SK-N-SH treated with all-trans-retinoic acid at 6 μM for 48 hours (cell line): ENCODE data around the gene CCDC78.

Experiments used
- BACH2 ChIP-seq: fragments of 250-450 bp; sonication (Bioruptor Pico); IDR thresholded peaks from 2 replicates; pipeline ENCODE4 v1.9.0; 2021; ENCODE audit warnings: mild to moderate bottlenecking, borderline replicate concordance
- ESRRG ChIP-seq: fragments of 250-450 bp; sonication (Bioruptor Pico); IDR thresholded peaks from 2 replicates; pipeline ENCODE4 v1.6.1; 2021; ENCODE audit warnings: mild to moderate bottlenecking
- GLIS3 ChIP-seq: fragments of 250-450 bp; sonication (Bioruptor Pico); IDR thresholded peaks from 2 replicates; pipeline ENCODE4 v1.5.0; 2020; ENCODE audit warnings: mild to moderate bottlenecking, moderate library complexity
- ISL1 ChIP-seq: fragments of 250-450 bp; sonication (Bioruptor Pico); IDR thresholded peaks from 2 replicates; pipeline ENCODE4 v2.1.2; 2022; ENCODE audit warnings: mild to moderate bottlenecking, moderate library complexity
- OSR1 ChIP-seq: fragments of 250-450 bp; sonication (Bioruptor Pico); IDR thresholded peaks from 2 replicates; pipeline ENCODE4 v1.8.0; 2022; ENCODE audit warnings: moderate library complexity, mild to moderate bottlenecking, inconsistent platforms
- POU6F1 ChIP-seq: fragments of 250-450 bp; sonication (Bioruptor Pico); IDR thresholded peaks from 2 replicates; pipeline ENCODE4 v1.8.0; 2021; ENCODE audit warnings: low read depth, mild to moderate bottlenecking, moderate library complexity, borderline replicate concordance
- RARB ChIP-seq: fragments of 250-450 bp; sonication (Bioruptor Pico); IDR thresholded peaks from 2 replicates; pipeline ENCODE4 v1.8.0; 2021; ENCODE audit warnings: mild to moderate bottlenecking, moderate library complexity
- TCF4 ChIP-seq: fragments of 250-450 bp; sonication (Bioruptor Pico); IDR thresholded peaks from 2 replicates; pipeline ENCODE4 v1.8.0; 2021; ENCODE audit warnings: mild to moderate bottlenecking, moderate library complexity, borderline replicate concordance
- ZFP3 ChIP-seq: fragments of 250-450 bp; sonication (Bioruptor Pico); IDR thresholded peaks from 2 replicates; pipeline ENCODE4 v1.5.0; 2020; ENCODE audit warnings: mild to moderate bottlenecking, moderate library complexity
- TF ChIP-seq, protein P1 (sequence below): fragments of 250-450 bp; sonication (Bioruptor Pico); IDR thresholded peaks from 2 replicates; pipeline ENCODE4 v1.5.1; 2020; ENCODE audit warnings: low read depth, mild to moderate bottlenecking, moderate library complexity
- TF ChIP-seq, protein P2 (sequence below): fragments of 250-450 bp; sonication (Bioruptor Pico); IDR thresholded peaks from 2 replicates; pipeline ENCODE4 v1.8.0; 2020; ENCODE audit warnings: mild to moderate bottlenecking, moderate library complexity, borderline replicate concordance
- TF ChIP-seq, protein P3 (sequence below): fragments of 250-450 bp; sonication (Bioruptor Pico); IDR thresholded peaks from 2 replicates; pipeline ENCODE4 v1.5.0; 2020; ENCODE audit warnings: mild to moderate bottlenecking, moderate library complexity

- no peak for TF ChIP-seq RARB (CRISPR knock-in tag)
- TF ChIP-seq, protein P1, sequence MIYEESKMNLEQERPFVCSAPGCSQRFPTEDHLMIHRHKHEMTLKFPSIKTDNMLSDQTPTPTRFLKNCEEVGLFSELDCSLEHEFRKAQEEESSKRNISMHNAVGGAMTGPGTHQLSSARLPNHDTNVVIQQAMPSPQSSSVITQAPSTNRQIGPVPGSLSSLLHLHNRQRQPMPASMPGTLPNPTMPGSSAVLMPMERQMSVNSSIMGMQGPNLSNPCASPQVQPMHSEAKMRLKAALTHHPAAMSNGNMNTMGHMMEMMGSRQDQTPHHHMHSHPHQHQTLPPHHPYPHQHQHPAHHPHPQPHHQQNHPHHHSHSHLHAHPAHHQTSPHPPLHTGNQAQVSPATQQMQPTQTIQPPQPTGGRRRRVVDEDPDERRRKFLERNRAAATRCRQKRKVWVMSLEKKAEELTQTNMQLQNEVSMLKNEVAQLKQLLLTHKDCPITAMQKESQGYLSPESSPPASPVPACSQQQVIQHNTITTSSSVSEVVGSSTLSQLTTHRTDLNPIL (CRISPR knock-in tag), result no peak
- TF ChIP-seq POU6F1 (CRISPR knock-in tag), result no peak
- TF ChIP-seq OSR1 (CRISPR knock-in tag), result no peak
- no peak for TF ChIP-seq TCF4 (CRISPR knock-in tag)
- no peak for TF ChIP-seq BACH2 (CRISPR knock-in tag)
- TF ChIP-seq, protein P2, sequence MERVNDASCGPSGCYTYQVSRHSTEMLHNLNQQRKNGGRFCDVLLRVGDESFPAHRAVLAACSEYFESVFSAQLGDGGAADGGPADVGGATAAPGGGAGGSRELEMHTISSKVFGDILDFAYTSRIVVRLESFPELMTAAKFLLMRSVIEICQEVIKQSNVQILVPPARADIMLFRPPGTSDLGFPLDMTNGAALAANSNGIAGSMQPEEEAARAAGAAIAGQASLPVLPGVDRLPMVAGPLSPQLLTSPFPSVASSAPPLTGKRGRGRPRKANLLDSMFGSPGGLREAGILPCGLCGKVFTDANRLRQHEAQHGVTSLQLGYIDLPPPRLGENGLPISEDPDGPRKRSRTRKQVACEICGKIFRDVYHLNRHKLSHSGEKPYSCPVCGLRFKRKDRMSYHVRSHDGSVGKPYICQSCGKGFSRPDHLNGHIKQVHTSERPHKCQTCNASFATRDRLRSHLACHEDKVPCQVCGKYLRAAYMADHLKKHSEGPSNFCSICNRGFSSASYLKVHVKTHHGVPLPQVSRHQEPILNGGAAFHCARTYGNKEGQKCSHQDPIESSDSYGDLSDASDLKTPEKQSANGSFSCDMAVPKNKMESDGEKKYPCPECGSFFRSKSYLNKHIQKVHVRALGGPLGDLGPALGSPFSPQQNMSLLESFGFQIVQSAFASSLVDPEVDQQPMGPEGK (CRISPR knock-in tag), result no peak
- TF ChIP-seq ZFP3 (CRISPR knock-in tag), result no peak
- no peak for TF ChIP-seq ESRRG
- no peak for TF ChIP-seq ISL1 (CRISPR knock-in tag)
- TF ChIP-seq, protein P3, sequence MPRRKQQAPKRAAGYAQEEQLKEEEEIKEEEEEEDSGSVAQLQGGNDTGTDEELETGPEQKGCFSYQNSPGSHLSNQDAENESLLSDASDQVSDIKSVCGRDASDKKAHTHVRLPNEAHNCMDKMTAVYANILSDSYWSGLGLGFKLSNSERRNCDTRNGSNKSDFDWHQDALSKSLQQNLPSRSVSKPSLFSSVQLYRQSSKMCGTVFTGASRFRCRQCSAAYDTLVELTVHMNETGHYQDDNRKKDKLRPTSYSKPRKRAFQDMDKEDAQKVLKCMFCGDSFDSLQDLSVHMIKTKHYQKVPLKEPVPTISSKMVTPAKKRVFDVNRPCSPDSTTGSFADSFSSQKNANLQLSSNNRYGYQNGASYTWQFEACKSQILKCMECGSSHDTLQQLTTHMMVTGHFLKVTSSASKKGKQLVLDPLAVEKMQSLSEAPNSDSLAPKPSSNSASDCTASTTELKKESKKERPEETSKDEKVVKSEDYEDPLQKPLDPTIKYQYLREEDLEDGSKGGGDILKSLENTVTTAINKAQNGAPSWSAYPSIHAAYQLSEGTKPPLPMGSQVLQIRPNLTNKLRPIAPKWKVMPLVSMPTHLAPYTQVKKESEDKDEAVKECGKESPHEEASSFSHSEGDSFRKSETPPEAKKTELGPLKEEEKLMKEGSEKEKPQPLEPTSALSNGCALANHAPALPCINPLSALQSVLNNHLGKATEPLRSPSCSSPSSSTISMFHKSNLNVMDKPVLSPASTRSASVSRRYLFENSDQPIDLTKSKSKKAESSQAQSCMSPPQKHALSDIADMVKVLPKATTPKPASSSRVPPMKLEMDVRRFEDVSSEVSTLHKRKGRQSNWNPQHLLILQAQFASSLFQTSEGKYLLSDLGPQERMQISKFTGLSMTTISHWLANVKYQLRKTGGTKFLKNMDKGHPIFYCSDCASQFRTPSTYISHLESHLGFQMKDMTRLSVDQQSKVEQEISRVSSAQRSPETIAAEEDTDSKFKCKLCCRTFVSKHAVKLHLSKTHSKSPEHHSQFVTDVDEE (CRISPR knock-in tag), result no peak
- TF ChIP-seq GLIS3, result no peak
Observed at GRCh38 chr16:759110-759910, 33.1 kb upstream of the CCDC78 start.
